ENCODE data around the gene MTM1.
A peak's percentile ranks its signal among the peaks of the same experiment; 100 is the strongest.

The MTM1 gene

DNA sequence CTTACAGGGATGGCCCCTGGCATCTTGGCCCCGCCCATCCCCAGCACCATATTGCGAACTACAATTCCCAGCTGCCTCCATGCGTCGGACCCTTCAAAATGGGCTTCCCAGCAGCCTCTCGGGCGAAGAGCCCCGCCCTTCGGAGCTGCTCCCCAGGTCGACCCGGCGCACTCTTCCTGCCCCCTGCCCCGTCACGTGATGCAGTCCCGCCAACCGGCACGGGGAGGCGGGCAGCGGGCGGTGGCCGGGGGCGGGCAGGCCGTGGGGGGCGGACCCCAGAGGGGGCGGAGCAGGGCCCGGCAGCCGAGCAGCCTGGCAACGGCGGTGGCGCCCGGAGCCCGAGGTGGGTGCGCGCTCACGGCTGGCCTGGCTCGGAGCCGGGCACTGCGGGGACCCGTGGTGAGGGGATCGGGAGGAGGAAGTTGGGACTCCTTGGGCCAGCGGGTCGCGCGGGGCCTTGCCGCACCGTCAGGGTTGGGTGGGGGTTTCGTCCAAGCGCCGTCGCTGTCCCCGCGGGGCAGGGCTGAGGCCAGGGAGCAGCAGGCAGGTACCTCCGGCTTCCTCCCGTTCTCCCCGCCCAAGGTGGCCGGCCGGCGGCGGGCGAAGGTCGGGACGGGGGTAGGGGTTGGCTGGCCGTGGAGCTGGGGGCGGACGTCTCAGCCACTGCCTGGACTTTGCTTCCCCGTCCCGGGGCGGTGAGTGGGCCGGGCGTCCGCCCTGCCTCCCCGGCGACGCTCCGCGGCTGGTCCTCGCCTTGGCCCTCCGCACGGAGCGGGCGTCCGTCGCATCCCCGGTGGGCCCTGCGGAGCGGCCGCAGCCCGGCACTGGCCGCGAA lies at the start of gene MTM1:
Gene MTM1 (plus strand): TSS at position 302 of the 835 bp plus-strand sequence. CDS start 23,994 bp downstream, outside the sequence.
- peak; percentile 87 to 92 for DNase-seq

DNA sequence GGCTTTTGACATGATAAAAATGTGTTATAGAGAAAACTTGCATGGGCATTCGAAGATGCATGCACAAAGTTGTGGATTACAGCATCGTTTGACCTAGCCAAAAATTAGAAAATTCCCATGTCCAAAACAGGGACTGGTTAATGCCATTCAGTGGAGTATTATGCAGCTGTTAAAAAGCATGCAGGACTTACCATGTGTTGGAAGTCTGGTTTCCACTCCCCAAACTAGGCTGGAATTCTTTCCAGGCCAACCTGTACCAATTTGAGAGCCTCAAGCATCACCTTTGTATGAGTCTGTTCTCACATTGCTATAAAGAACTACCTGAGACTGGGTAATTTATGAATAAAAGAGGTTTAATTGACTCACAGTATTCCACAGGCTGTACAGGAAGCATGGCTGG lies 45.9 kb upstream of the MTM1 start:
- no peak for DNase-seq

GRCh38 chrX:150525061-150525919 lies 43.1 kb upstream of the MTM1 start:
- DNase-seq = no peak

DNA sequence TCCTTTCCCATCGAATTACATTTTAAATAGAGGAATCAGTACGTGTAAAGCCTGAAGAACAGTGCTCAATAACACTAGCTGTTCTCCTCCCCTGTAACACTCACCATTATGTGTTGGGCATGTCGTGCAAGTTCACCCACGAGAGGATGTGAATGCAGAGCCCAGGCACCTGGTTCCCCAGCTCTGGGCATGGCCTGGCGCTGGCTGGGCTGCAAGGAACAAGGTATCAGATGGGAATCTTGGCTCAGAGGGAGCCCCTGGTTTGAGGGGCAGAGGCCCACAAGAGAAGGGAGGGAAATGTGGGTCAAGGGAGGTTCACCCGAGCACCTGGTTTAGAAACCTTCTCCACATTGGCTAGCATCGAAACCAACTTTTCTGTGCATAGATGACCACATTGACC lies 41.7 kb upstream of the MTM1 start:
- no peak for DNase-seq

- DNase-seq = no peak
These were observed 41.3 kb upstream of the MTM1 start for GRCh38 chrX:150527108-150527507.

DNA sequence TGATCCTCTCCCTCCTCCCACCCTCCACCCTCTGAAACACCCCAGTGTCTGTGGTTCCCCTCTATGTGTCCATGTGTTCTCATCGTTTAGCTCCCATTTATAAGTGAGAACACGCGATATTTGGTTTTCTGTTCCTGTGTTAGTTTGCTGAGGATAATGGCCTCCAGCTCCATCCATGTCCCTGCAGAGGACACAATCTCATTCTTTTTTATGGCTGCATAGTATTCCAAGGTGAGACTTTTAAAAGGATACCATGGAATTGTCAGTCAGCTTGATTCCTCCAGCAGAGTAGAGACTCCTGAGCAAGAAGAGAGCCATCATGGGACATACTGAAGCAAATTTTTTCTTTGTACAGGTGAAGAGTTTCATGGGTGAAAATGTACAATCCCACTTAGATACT lies 38.8 kb upstream of the MTM1 start:
- DNase-seq = no peak

DNA sequence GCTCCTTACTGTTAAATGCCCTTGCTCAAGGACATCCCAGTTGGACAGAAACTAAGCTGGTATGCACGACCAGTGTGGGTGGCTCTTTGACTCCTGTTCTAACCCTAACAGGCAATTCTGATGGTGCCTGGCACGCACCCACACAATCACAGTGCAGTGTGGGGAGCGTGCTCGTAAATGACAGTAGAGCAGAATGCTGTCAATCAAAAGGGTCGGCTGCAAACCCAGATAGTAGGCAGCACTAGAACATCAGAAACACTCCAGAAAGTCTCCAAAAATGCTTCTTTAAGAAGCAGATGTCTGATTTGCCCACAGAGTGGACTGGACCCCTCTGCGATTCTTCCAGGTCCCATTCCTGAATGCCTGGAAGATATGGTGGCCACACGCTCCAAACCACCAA lies 37.6 kb upstream of the MTM1 start:
- DNase-seq = no peak

DNA sequence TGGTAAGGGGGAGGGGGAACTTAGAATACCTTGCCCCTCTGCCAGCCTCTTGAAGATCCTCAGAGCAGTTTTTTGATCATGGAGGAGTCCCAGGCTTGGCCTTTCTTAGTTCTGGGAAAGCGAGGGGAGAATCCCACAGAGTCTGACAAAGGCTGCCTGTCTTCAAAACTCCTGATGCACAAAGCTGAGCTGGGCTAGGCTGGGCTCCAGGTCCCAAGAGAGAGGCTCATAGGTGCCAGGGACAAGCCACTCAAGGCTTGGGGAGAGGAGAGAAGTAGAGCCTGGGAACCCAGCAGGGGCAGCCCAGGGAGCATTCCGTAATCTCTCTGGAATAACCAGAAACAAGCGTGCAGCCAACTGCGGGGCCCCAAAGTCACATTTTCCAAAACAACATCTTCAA lies 37.0 kb upstream of the MTM1 start:
- no peak for DNase-seq

DNA sequence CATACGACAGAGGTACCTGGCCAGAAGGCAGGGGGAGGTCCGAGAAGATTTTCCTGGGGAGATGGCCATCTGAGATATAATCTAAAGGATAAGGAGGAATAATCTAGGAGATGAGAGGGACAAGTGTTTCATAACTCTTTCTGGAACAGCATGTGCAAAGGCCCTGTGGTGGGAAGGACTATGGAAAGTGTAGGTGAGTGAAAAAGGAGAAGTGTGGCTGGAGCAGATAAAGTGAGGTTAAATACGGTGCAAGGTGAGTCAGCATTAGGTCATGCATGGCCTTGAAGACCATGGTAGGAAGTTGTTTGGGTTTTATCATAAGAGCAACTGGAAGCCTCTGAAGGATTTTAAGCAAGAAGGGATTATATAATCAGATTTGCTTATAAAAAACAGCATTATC lies 34.6 kb upstream of the MTM1 start:
- no peak for DNase-seq

- DNase-seq = no peak
These were observed 31.8 kb upstream of the MTM1 start for GRCh38 chrX:150536455-150537116.

DNA sequence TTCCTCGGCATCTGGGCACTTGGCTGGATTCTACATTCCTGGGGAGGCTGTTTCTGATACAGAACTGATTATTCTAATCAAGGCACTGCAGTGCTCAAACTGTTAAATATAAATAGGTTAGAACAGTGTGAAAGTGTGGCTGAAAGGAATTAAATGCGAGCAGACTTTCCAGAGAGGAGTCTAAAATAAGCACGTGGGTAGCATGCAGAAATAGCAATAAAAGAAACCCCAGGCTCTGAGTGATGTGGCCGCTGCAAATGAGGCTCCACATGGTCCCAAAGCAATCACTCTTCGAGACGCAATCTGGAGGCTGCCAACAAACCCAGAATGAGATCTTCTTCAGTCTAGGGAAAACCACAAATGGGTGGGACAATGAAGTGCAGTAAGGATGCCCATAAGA lies 30.6 kb upstream of the MTM1 start:
- no peak for DNase-seq

GRCh38 chrX:150540965-150541364 lies 27.5 kb upstream of the MTM1 start:
- no peak for DNase-seq

DNA sequence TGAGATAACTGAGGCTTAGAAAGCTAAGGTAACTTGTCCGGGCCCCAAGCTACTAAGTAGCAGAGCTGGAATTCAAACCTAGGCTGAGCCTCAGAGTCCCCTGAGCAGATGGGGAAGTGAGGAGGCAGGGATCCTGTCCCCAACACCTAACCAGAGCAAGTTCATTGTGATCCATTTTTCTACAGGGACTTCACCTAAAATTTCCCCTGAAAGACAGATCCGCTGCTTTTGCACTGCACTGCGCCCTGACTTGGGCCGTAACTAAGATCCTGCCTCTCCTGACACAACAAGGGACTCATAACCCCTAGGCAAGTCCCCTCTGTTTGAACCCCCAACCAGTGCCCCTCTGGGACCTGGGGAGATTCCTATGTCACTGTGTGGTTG lies 25.6 kb upstream of the MTM1 start:
- DNase-seq = no peak

GRCh38 chrX:150543230-150544155 lies 24.9 kb upstream of the MTM1 start:
- no peak for DNase-seq

DNA sequence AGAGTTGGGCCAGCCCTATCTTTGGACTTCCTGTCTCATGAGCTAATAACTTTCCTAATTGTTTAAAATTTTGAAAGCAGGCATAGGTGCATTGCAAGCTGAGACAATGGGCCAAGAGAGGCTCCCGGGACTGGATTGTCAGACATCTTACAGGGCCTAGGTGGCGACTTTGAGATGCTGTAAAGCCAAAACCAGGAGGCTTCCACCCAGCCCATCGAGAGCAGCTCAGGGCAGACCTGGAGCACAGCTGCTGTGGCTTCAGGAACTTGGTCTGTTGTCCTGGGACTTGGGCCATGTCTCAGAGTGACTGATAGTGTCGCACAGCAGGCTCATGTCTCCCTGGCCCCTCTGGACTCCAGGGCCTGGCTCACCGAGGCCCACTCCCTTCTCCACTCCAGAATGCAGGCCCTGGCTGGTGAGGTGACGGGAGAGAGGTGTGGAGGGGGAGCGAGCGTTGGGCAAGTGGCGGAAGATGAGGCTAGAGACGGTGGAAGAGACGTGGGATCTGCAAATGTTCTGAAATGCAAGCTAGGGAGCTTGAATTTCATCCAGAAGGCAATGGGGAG lies 24.1 kb upstream of the MTM1 start:
- no peak for DNase-seq

DNA sequence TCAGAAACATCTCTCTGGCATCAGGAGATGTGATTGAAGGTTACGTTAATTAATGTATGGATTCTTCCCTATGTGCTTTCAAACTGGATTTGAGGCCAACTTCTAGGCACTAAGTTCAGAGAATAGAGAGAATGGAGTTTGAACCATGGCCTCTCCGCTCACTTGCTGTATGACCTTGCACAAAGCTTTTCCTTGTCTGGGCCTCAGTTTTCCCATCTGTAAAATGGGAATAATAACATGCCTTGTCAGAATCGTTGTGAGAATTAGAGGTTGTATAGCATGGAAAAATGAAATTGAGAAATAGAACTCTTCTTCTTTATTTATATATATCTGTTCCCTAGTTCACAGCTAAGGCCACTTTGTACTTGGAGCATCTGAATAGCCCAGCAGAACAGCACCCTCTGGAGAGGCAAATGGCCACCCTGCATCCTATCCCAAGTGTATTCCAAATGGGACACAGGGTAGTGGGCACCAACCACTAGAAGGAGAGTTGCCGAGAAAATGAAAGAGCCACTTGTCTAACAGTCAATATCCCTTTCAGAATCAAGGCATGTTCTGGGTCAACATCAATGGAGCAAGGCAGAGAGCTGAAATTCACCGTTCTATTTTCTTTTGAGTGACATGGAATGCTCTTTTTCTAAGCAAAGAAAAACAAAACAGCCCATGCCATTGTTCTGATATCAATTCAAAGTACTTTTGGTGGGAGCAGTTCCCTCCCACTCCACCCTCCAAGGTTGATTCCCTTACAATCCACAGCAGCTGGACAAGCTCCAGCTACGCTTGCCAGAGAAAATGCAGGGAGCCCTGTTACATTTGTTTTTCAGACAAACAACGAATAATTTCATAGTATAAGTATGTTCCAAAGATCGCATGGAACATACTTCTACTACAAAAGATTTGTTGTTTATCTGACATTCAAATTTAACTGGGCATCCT lies 23.3 kb upstream of the MTM1 start:
- no peak for DNase-seq

- DNase-seq = peak in 1 of 2 experiments; percentile 32
These were observed 21.7 kb upstream of the MTM1 start for GRCh38 chrX:150546711-150547153.

- DNase-seq = peak in 1 of 2 experiments; percentile 50
These were observed 20.9 kb upstream of the MTM1 start for GRCh38 chrX:150547375-150548115.

- no peak for DNase-seq
These were observed 20.2 kb upstream of the MTM1 start for GRCh38 chrX:150548251-150548650.

GRCh38 chrX:150548684-150549083 lies 19.7 kb upstream of the MTM1 start:
- DNase-seq = peak in 1 of 2 experiments; percentile 37
